Vagina (tissue), 2 donors: ENCODE results near the gene CTSW. TPM values are rescaled to one million over a fixed set of nuclear protein-coding genes. Genes with fewer than 3 reads are reported as not detected.

Source experiments
- DNase-seq, 2 donors: peaks; one replicate each; pipeline ENCODE4 v3.0.0-alpha.2; 2017; ENCODE audit errors: extremely low spot score in 2 of 2
- H3K27ac ChIP-seq: fragments of 200-600 bp; sonication (generic); one replicate; pipeline ENCODE4 v1.5.1; 2019
- H3K27me3 ChIP-seq: fragments of 200-600 bp; sonication (generic); one replicate; pipeline ENCODE4 v1.5.1; 2019
- H3K36me3 ChIP-seq, 2 donors: fragments of 200-600 bp; sonication (generic); one replicate each; pipeline ENCODE4 v1.5.1; 2017 to 2019
- H3K4me1 ChIP-seq: fragments of 200-600 bp; sonication (generic); one replicate; pipeline ENCODE4 v1.5.1; 2019
- H3K4me3 ChIP-seq, 2 donors: fragments of 200-600 bp; sonication (generic); 1 replicate in 1 of 2; 2 replicates in 1 of 2; pipeline ENCODE4 v1.5.1; 2016 to 2019
- H3K9me3 ChIP-seq: fragments of 200-600 bp; sonication (generic); one replicate; pipeline ENCODE4 v1.5.1; 2019
- CTCF ChIP-seq, 3 experiments: fragments of 450-650 bp in 2 of 3; fragments of 200-600 bp in 1 of 3; sonication (generic) in 1 of 3; IDR thresholded peaks; one replicate each; pipeline ENCODE4 v1.5.1; 2017 to 2019; ENCODE audit warnings: antibody characterized with exemption in 3 of 3, mild to moderate bottlenecking in 2 of 3, moderate library complexity in 2 of 3
- POLR2A ChIP-seq, 2 donors: fragments of 450-650 bp; IDR thresholded peaks; one replicate each; pipeline ENCODE4 v1.6.1; 2017; ENCODE audit warnings: antibody characterized with exemption in 2 of 2, mild to moderate bottlenecking in 2 of 2, moderate library complexity in 2 of 2
- POLR2AphosphoS5 ChIP-seq, 2 donors: sonication (generic); formaldehyde crosslinking; IDR thresholded peaks; one replicate each; pipeline ENCODE4 v1.9.0; 2017; ENCODE audit warnings: antibody characterized with exemption in 2 of 2, mild to moderate bottlenecking in 2 of 2, low read depth in 1 of 2; ENCODE audit not compliant: insufficient read depth in 1 of 2
- intact Hi-C: fragments of 100-400 bp; cut with DNase I; formaldehyde crosslinking; loops from one replicate; pipeline ENCODE4 v1.15.1; 2023
- total RNA-seq: library from RNA; depleted of rRNA; stranded (reverse); fragments of >200 nt; gene quantifications from one replicate; pipeline ENCODE4 v1.2.3, GENCODE V29; 2016

The CTSW gene
- total RNA-seq, 1 donor from 2014 or later = 0.74 TPM

GRCh38 chr11:65852508-65853245 is 27.0 kb upstream of the CTSW start:
- H3K27ac ChIP-seq = no peak overlapping the region
- no peaks in the 10 kb centered on the region for H3K9me3 ChIP-seq
- intact Hi-C loops = no loop called here
- no peak overlapping the region for H3K4me3 ChIP-seq
- H3K27me3 ChIP-seq = no peaks in the 10 kb centered on the region
- no peak for DNase-seq
- TF ChIP-seq CTCF (IDR thresholded peaks at IDR 0.05) (no peak), POLR2A (IDR thresholded peaks at IDR 0.05) (no peak), POLR2AphosphoS5 (IDR thresholded peaks at IDR 0.05; ENCODE audit: insufficient read depth in 1 of 2, low read depth in 1 of 2) (no peak)
- peaks cover 18% of the 10 kb centered on the region for H3K4me1 ChIP-seq
- H3K36me3 ChIP-seq = peaks cover 0 to 49% of the 10 kb centered on the region in 2 donors

GRCh38 chr11:65853246-65853979 is 26.2 kb upstream of the CTSW start:
- Histone ChIP-seq H3K27me3 (no peaks in the 10 kb centered on the region), H3K36me3 (peaks cover 0 to 49% of the 10 kb centered on the region in 2 donors), H3K4me1 (peaks cover 18% of the 10 kb centered on the region), H3K27ac (no peak overlapping the region), H3K9me3 (no peaks in the 10 kb centered on the region), H3K4me3 (no peak overlapping the region)
- intact Hi-C loops = no loop called here
- TF ChIP-seq CTCF (IDR thresholded peaks at IDR 0.05) = no peak
- TF ChIP-seq POLR2A (IDR thresholded peaks at IDR 0.05) = no peak
- TF ChIP-seq POLR2AphosphoS5 (IDR thresholded peaks at IDR 0.05; ENCODE audit: insufficient read depth in 1 of 2, low read depth in 1 of 2) = no peak
- no peak for DNase-seq

GRCh38 chr11:65854161-65854592 is 25.5 kb upstream of the CTSW start:
- no peak for DNase-seq
- Histone ChIP-seq H3K4me1 (peaks cover 24% of the 10 kb centered on the region), H3K36me3 (peaks cover 0 to 49% of the 10 kb centered on the region in 2 donors), H3K27ac (no peak overlapping the region), H3K9me3 (no peaks in the 10 kb centered on the region), H3K4me3 (no peak overlapping the region), H3K27me3 (no peaks in the 10 kb centered on the region)
- intact Hi-C loops = no loop called here
- TF ChIP-seq CTCF (IDR thresholded peaks at IDR 0.05) (no peak), POLR2A (IDR thresholded peaks at IDR 0.05) (no peak), POLR2AphosphoS5 (IDR thresholded peaks at IDR 0.05; ENCODE audit: insufficient read depth in 1 of 2, low read depth in 1 of 2) (no peak)

GRCh38 chr11:65854852-65855837 is 24.5 kb upstream of the CTSW start:
- no peak for DNase-seq
- Histone ChIP-seq H3K36me3 (peaks cover 0 to 49% of the 10 kb centered on the region in 2 donors), H3K27me3 (no peaks in the 10 kb centered on the region), H3K9me3 (no peaks in the 10 kb centered on the region), H3K4me3 (no peak overlapping the region), H3K27ac (no peak overlapping the region), H3K4me1 (peaks cover 32% of the 10 kb centered on the region)
- intact Hi-C loops = no loop called here
- no peak for TF ChIP-seq CTCF (IDR thresholded peaks at IDR 0.05)
